GM12891 (cell line): Measurements from ENCODE around the gene MYLK.

Source experiments
- DNase-seq: peaks from one replicate; pipeline ENCODE4 v3.0.0; 2011; ENCODE audit warnings: low spot score; ENCODE audit not compliant: insufficient read length
- FAIRE-seq: peaks from 2 replicates; lab custom pipeline; 2011; peaks lifted over from hg19 to GRCh38; lab: Jason Lieb, UNC
- PAX5 ChIP-seq: IDR thresholded peaks from 2 replicates; pipeline ENCODE4 v1.6.1; 2011; ENCODE audit warnings: low read length, moderate library complexity, mild to moderate bottlenecking; ENCODE audit not compliant: insufficient read depth, severe bottlenecking
- POLR2A ChIP-seq: IDR thresholded peaks from 2 replicates; pipeline ENCODE4 v1.6.1; 2011; ENCODE audit warnings: low read depth, low read length, control low read depth
- POLR2AphosphoS5 ChIP-seq: IDR thresholded peaks from 2 replicates; pipeline ENCODE4 v1.6.1; 2011; ENCODE audit warnings: low read depth, low read length, control low read depth
- POU2F2 ChIP-seq: IDR thresholded peaks from 2 replicates; pipeline ENCODE4 v1.6.1; 2011; ENCODE audit warnings: low read depth, mild to moderate bottlenecking, control low read depth, low read length, moderate library complexity
- SPI1 ChIP-seq: IDR thresholded peaks from 2 replicates; pipeline ENCODE4 v1.6.1; 2011; ENCODE audit warnings: low read depth, low read length, control low read depth
- TAF1 ChIP-seq: IDR thresholded peaks from 2 replicates; pipeline ENCODE4 v1.6.1; 2011; ENCODE audit warnings: low read depth, low read length, control low read depth

The MYLK gene

GRCh38 chr3:123682781-123683504, 201.2 kb downstream of the MYLK start:
- DNase-seq (no peak), FAIRE-seq (no peak)
- no peak for TF ChIP-seq POLR2AphosphoS5
- no peak for TF ChIP-seq TAF1
- TF ChIP-seq POU2F2 = no peak
- no peak for TF ChIP-seq POLR2A
- no peak for TF ChIP-seq SPI1
- no peak for TF ChIP-seq PAX5

GRCh38 chr3:123682302-123682701, 201.8 kb downstream of the MYLK start:
- no peak for TF ChIP-seq TAF1
- no peak for TF ChIP-seq PAX5
- DNase-seq (no peak), FAIRE-seq (no peak)

- DNase-seq (no peak), FAIRE-seq (no peak)
- TF ChIP-seq POLR2A (no peak), TAF1 (no peak)
These were observed 204.3 kb downstream of the MYLK start for GRCh38 chr3:123679712-123680386.

GRCh38 chr3:123678108-123678511, 206.0 kb downstream of the MYLK start:
- no peak for DNase-seq
- FAIRE-seq = no peak

GRCh38 chr3:123672429-123673146, 211.5 kb downstream of the MYLK start:
- FAIRE-seq (no peak), DNase-seq (no peak)
- TF ChIP-seq TAF1 (no peak), POU2F2 (no peak), POLR2A (no peak), PAX5 (no peak), POLR2AphosphoS5 (no peak), SPI1 (no peak)

More at GRCh38 chr3:123678108-123678511, 206.0 kb downstream of the MYLK start:
- no peak for TF ChIP-seq POU2F2
- no peak for TF ChIP-seq TAF1

- TF ChIP-seq POLR2A = no peak
- no peak for DNase-seq
- FAIRE-seq = no peak
These were observed 213.4 kb downstream of the MYLK start for GRCh38 chr3:123670743-123671142.

GRCh38 chr3:123668906-123669305, 215.2 kb downstream of the MYLK start:
- no peak for TF ChIP-seq POLR2A
- no peak for TF ChIP-seq TAF1
- TF ChIP-seq POU2F2 = no peak
- TF ChIP-seq POLR2AphosphoS5 = no peak
- TF ChIP-seq PAX5 = no peak
- no peak for TF ChIP-seq SPI1
- DNase-seq = no peak
- no peak for FAIRE-seq

GRCh38 chr3:123667784-123668183, 216.3 kb downstream of the MYLK start:
- DNase-seq (no peak), FAIRE-seq (no peak)
- no peak for TF ChIP-seq SPI1
- no peak for TF ChIP-seq POU2F2

GRCh38 chr3:123664753-123665152, 219.4 kb downstream of the MYLK start:
- FAIRE-seq (no peak), DNase-seq (no peak)
- TF ChIP-seq PAX5 (no peak), POLR2AphosphoS5 (no peak), POU2F2 (no peak), SPI1 (no peak), POLR2A (no peak), TAF1 (no peak)

GRCh38 chr3:123663977-123664376, 220.2 kb downstream of the MYLK start:
- DNase-seq (no peak), FAIRE-seq (no peak)
- TF ChIP-seq POU2F2 = no peak
- TF ChIP-seq POLR2A = no peak
- no peak for TF ChIP-seq POLR2AphosphoS5
- TF ChIP-seq PAX5 = no peak
- no peak for TF ChIP-seq SPI1
- TF ChIP-seq TAF1 = no peak
